ENCODE measurements around the gene FAM83D.

GRCh38 chr20:38947931-38948362 is 21.7 kb downstream of the FAM83D start:
- TF ChIP-seq MAX (IDR thresholded peaks at IDR 0.05) (no peak), TAF1 (IDR thresholded peaks at IDR 0.05; ENCODE audit: low read depth, low read length) (no peak), BRCA1 (IDR thresholded peaks at IDR 0.05; ENCODE audit: low read depth, low read length) (no peak)
- TF ChIP-seq, protein P1, sequence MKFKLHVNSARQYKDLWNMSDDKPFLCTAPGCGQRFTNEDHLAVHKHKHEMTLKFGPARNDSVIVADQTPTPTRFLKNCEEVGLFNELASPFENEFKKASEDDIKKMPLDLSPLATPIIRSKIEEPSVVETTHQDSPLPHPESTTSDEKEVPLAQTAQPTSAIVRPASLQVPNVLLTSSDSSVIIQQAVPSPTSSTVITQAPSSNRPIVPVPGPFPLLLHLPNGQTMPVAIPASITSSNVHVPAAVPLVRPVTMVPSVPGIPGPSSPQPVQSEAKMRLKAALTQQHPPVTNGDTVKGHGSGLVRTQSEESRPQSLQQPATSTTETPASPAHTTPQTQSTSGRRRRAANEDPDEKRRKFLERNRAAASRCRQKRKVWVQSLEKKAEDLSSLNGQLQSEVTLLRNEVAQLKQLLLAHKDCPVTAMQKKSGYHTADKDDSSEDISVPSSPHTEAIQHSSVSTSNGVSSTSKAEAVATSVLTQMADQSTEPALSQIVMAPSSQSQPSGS (IDR thresholded peaks at IDR 0.05; ENCODE audit: low read length) = no peak
